Measurements from ENCODE around the gene IHH.

Gene IHH

DNA sequence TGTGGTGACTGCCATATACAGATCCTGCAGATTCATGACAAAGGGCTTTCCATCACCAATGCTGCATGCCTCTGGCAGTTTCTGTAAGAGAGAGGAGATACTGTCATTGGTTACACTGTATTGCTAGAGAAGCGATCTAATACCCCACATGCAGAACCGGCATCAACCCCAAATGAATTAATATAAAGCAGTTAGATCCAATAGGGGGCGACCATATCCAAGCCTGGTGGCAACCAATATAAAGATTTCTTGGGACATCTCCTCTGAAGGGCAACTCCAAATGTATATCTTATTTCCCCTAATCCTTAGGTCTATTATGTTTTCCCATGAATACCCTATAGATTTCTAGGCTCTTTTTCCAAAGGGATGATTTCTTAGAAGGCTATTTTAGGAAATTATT lies 17.4 kb upstream of the IHH start:
- Histone ChIP-seq H3K9me2 (replicated peaks; ENCODE audit: insufficient read depth, low read length) (no peaks in the 10 kb centered on the region), H3K9ac (ENCODE audit: low read length) (no peak overlapping the region), H3K27ac (ENCODE audit: low read depth, low read length) (no peak overlapping the region), H3K4me3 (ENCODE audit: insufficient read depth, low read length, poor library complexity, severe bottlenecking) (no peak overlapping the region), H3K79me2 (ENCODE audit: insufficient read depth, low read length) (no peaks in the 10 kb centered on the region), H3K4me2 (ENCODE audit: low read depth, low read length, poor library complexity, severe bottlenecking) (no peak overlapping the region), H3K36me3 (ENCODE audit: low read length) (no peaks in the 10 kb centered on the region), H3K27me3 (ENCODE audit: low read length) (no peaks in the 10 kb centered on the region), H3F3A (ENCODE audit: insufficient read depth) (no peaks in the 10 kb centered on the region), H4K20me1 (ENCODE audit: low read depth, low read length) (no peaks in the 10 kb centered on the region), H3K9me3 (ENCODE audit: insufficient read depth, low read length) (no peaks in the 10 kb centered on the region), H2AFZ (ENCODE audit: low read depth, low read length, severe bottlenecking) (no peak overlapping the region)
- TF ChIP-seq EZH2phosphoT487 (conservative IDR thresholded peaks at IDR 0.05; ENCODE audit: low read length), result no peak
- TF ChIP-seq, protein P1, sequence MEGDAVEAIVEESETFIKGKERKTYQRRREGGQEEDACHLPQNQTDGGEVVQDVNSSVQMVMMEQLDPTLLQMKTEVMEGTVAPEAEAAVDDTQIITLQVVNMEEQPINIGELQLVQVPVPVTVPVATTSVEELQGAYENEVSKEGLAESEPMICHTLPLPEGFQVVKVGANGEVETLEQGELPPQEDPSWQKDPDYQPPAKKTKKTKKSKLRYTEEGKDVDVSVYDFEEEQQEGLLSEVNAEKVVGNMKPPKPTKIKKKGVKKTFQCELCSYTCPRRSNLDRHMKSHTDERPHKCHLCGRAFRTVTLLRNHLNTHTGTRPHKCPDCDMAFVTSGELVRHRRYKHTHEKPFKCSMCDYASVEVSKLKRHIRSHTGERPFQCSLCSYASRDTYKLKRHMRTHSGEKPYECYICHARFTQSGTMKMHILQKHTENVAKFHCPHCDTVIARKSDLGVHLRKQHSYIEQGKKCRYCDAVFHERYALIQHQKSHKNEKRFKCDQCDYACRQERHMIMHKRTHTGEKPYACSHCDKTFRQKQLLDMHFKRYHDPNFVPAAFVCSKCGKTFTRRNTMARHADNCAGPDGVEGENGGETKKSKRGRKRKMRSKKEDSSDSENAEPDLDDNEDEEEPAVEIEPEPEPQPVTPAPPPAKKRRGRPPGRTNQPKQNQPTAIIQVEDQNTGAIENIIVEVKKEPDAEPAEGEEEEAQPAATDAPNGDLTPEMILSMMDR (IDR thresholded peaks at IDR 0.05; ENCODE audit: insufficient read depth, low read length, poor library complexity, severe bottlenecking), result no peak

DNA sequence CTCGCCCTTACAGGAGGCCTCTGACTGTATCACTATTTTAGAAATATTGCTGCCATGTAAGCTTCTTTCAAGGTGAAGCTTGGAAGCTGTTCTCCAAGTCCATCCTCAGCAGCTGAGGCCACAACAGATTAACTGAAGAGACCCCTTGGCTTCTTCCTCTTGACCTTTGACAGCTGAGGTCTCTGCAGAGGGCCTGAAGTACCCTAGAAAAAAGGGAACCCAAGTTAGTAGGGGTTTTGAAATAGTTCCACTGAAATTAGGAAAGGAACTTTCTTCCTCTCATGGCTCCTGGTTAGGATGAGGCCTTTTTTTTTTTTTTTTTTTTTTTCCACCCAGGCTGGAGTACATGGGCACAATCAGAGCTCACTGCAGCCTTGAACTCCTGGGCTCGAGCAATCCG lies 15.5 kb upstream of the IHH start:
- H3K4me2 ChIP-seq (ENCODE audit: low read depth, low read length, poor library complexity, severe bottlenecking), result no peak overlapping the region
- no peaks in the 10 kb centered on the region for H3K36me3 ChIP-seq (ENCODE audit: low read length)
- no peaks in the 10 kb centered on the region for H3K9me2 ChIP-seq (replicated peaks; ENCODE audit: insufficient read depth, low read length)
- H2AFZ ChIP-seq (ENCODE audit: low read depth, low read length, severe bottlenecking), result no peak overlapping the region
- H3F3A ChIP-seq (ENCODE audit: insufficient read depth), result no peaks in the 10 kb centered on the region
- H3K27ac ChIP-seq (ENCODE audit: low read depth, low read length), result no peak overlapping the region
- no peaks in the 10 kb centered on the region for H3K79me2 ChIP-seq (ENCODE audit: insufficient read depth, low read length)
- TF ChIP-seq, protein P1 (IDR thresholded peaks at IDR 0.05; ENCODE audit: insufficient read depth, low read length, poor library complexity, severe bottlenecking), result no peak
- no peak for TF ChIP-seq EZH2phosphoT487 (conservative IDR thresholded peaks at IDR 0.05; ENCODE audit: low read length)
- H3K27me3 ChIP-seq (ENCODE audit: low read length), result no peaks in the 10 kb centered on the region
- H3K9me3 ChIP-seq (ENCODE audit: insufficient read depth, low read length), result no peaks in the 10 kb centered on the region
- no peaks in the 10 kb centered on the region for H4K20me1 ChIP-seq (ENCODE audit: low read depth, low read length)
- no peak overlapping the region for H3K9ac ChIP-seq (ENCODE audit: low read length)
- H3K4me3 ChIP-seq (ENCODE audit: insufficient read depth, low read length, poor library complexity, severe bottlenecking), result no peak overlapping the region

DNA sequence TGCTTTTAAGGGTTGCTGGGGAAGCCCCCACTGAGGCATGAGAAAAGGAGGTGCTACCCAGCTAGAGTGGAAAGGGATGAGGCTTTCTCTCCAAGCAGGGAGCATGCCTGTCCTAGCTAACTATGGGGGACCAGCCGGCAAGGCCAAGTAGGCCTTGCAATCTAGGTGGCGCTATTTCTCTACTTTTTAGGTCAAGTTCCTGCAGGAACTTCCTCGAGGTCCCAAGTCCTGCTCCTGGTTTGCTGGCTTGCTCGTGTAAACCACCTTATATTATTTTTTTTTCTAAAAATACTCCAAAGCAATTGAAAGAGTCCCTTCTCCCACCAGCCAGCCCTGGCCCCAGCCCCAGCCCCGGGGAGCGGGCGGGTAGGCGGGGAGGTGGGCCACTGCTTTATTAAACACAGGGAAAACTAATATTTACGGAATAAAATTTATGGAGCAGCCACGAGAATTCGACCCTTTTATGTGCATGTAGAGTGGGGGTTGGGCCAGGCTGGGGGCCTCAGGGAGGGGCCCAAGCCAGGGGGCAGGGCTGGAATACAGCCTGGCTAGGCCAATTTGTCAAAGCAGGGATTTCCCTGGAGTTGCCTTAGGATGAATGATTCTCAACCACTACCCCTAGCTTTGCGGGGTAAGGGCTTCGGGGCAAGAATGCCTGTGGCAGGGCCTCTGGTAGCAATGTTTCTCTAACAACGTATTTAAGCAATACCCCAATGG lies 12.8 kb upstream of the IHH start:
- no peaks in the 10 kb centered on the region for H4K20me1 ChIP-seq (ENCODE audit: low read depth, low read length)
- H3K4me3 ChIP-seq (ENCODE audit: insufficient read depth, low read length, poor library complexity, severe bottlenecking), result no peak overlapping the region
- no peak overlapping the region for H3K27ac ChIP-seq (ENCODE audit: low read depth, low read length)

More for the DNA sequence above, 12.8 kb upstream of the IHH start:
- Histone ChIP-seq H3K4me2 (ENCODE audit: low read depth, low read length, poor library complexity, severe bottlenecking) (no peak overlapping the region), H3K79me2 (ENCODE audit: insufficient read depth, low read length) (no peaks in the 10 kb centered on the region), H3K9me2 (replicated peaks; ENCODE audit: insufficient read depth, low read length) (no peaks in the 10 kb centered on the region), H3K9me3 (ENCODE audit: insufficient read depth, low read length) (no peaks in the 10 kb centered on the region), H3K9ac (ENCODE audit: low read length) (no peak overlapping the region), H3K27me3 (ENCODE audit: low read length) (no peaks in the 10 kb centered on the region), H2AFZ (ENCODE audit: low read depth, low read length, severe bottlenecking) (no peak overlapping the region), H3K36me3 (ENCODE audit: low read length) (no peaks in the 10 kb centered on the region), H3F3A (ENCODE audit: insufficient read depth) (no peaks in the 10 kb centered on the region)
- TF ChIP-seq, protein P1 (IDR thresholded peaks at IDR 0.05; ENCODE audit: insufficient read depth, low read length, poor library complexity, severe bottlenecking), result peak; percentile 57
- TF ChIP-seq EZH2phosphoT487 (conservative IDR thresholded peaks at IDR 0.05; ENCODE audit: low read length), result no peak
